Breast epithelium (tissue), 3 donors: Measurements from ENCODE around the gene STX16.

ENCODE experiments used
- CTCF ChIP-seq, 3 donors: fragments of 450-650 bp; IDR thresholded peaks; one replicate each; pipeline ENCODE4 v1.5.1; 2016 to 2017; ENCODE audit warnings: antibody characterized with exemption in 3 of 3, mild to moderate bottlenecking in 3 of 3, moderate library complexity in 3 of 3
- POLR2A ChIP-seq: fragments of 450-650 bp; IDR thresholded peaks from one replicate; pipeline ENCODE4 v1.6.1; 2016; ENCODE audit warnings: antibody characterized with exemption, mild to moderate bottlenecking, moderate library complexity

- TF ChIP-seq CTCF (IDR thresholded peaks at IDR 0.05): no peak
- no peak for TF ChIP-seq POLR2A
Observed at GRCh38 chr20:58712151-58712791, 61.2 kb downstream of the STX16 start.
